ENCODE data around the gene SMTNL2.

The SMTNL2 gene

GRCh38 chr17:4545217-4545951, 38.9 kb upstream of the SMTNL2 start:
- peaks cover 46 to 74% of the 10 kb centered on the region in 2 donors for H3K36me3 ChIP-seq (ENCODE audit: control insufficient read depth in 1 of 2, insufficient read depth in 2 of 2, low read length in 2 of 2)
- H3K4me1 ChIP-seq (ENCODE audit: control insufficient read depth in 1 of 2, insufficient read depth in 2 of 2, low read length in 2 of 2) = peaks cover 9 to 21% of the 10 kb centered on the region in 2 donors
- H3K9ac ChIP-seq (ENCODE audit: low read depth in 1 of 2, low read length in 2 of 2) = no peak overlapping the region
- no peaks in the 10 kb centered on the region for H3K9me3 ChIP-seq (ENCODE audit: control insufficient read depth in 1 of 2, low read length in 2 of 2)
- H3K27ac ChIP-seq (ENCODE audit: low read depth, low read length) = no peak overlapping the region
- H3K27me3 ChIP-seq (ENCODE audit: control insufficient read depth in 1 of 2, insufficient read depth in 2 of 2, low read length in 2 of 2) = no peaks in the 10 kb centered on the region
- H3K4me3 ChIP-seq (ENCODE audit: low read depth in 1 of 2, low read length in 2 of 2) = no peak overlapping the region

GRCh38 chr17:4547118-4547906, 37.0 kb upstream of the SMTNL2 start:
- Histone ChIP-seq H3K4me1 (ENCODE audit: control insufficient read depth in 1 of 2, insufficient read depth in 2 of 2, low read length in 2 of 2) (peaks cover 0 to 3% of the 10 kb centered on the region in 2 donors), H3K27ac (ENCODE audit: low read depth, low read length) (no peak overlapping the region), H3K36me3 (ENCODE audit: control insufficient read depth in 1 of 2, insufficient read depth in 2 of 2, low read length in 2 of 2) (peaks cover 47 to 78% of the 10 kb centered on the region in 2 donors), H3K4me3 (ENCODE audit: low read depth in 1 of 2, low read length in 2 of 2) (no peak overlapping the region), H3K9ac (ENCODE audit: low read depth in 1 of 2, low read length in 2 of 2) (no peak overlapping the region), H3K27me3 (ENCODE audit: control insufficient read depth in 1 of 2, insufficient read depth in 2 of 2, low read length in 2 of 2) (no peaks in the 10 kb centered on the region), H3K9me3 (ENCODE audit: control insufficient read depth in 1 of 2, low read length in 2 of 2) (no peaks in the 10 kb centered on the region)

- peaks cover 47 to 76% of the 10 kb centered on the region in 2 donors for H3K36me3 ChIP-seq (ENCODE audit: control insufficient read depth in 1 of 2, insufficient read depth in 2 of 2, low read length in 2 of 2)
- H3K9me3 ChIP-seq (ENCODE audit: control insufficient read depth in 1 of 2, low read length in 2 of 2) = no peaks in the 10 kb centered on the region
- no peak overlapping the region for H3K27ac ChIP-seq (ENCODE audit: low read depth, low read length)
- H3K9ac ChIP-seq (ENCODE audit: low read depth in 1 of 2, low read length in 2 of 2) = no peak overlapping the region
- no peaks in the 10 kb centered on the region for H3K4me1 ChIP-seq (ENCODE audit: control insufficient read depth in 1 of 2, insufficient read depth in 2 of 2, low read length in 2 of 2)
- no peak overlapping the region for H3K4me3 ChIP-seq (ENCODE audit: low read depth in 1 of 2, low read length in 2 of 2)
- no peaks in the 10 kb centered on the region for H3K27me3 ChIP-seq (ENCODE audit: control insufficient read depth in 1 of 2, insufficient read depth in 2 of 2, low read length in 2 of 2)
These were observed 36.3 kb upstream of the SMTNL2 start for GRCh38 chr17:4548061-4548461.

GRCh38 chr17:4548721-4549531, 35.4 kb upstream of the SMTNL2 start:
- Histone ChIP-seq H3K27me3 (ENCODE audit: control insufficient read depth in 1 of 2, insufficient read depth in 2 of 2, low read length in 2 of 2) (no peaks in the 10 kb centered on the region), H3K36me3 (ENCODE audit: control insufficient read depth in 1 of 2, insufficient read depth in 2 of 2, low read length in 2 of 2) (peaks cover 47 to 73% of the 10 kb centered on the region in 2 donors), H3K9me3 (ENCODE audit: control insufficient read depth in 1 of 2, low read length in 2 of 2) (no peaks in the 10 kb centered on the region), H3K9ac (ENCODE audit: low read depth in 1 of 2, low read length in 2 of 2) (no peak overlapping the region), H3K27ac (ENCODE audit: low read depth, low read length) (no peak overlapping the region), H3K4me3 (ENCODE audit: low read depth in 1 of 2, low read length in 2 of 2) (no peak overlapping the region), H3K4me1 (ENCODE audit: control insufficient read depth in 1 of 2, insufficient read depth in 2 of 2, low read length in 2 of 2) (peaks cover 2 to 6% of the 10 kb centered on the region in 2 donors)

- no peaks in the 10 kb centered on the region for H3K27me3 ChIP-seq (ENCODE audit: control insufficient read depth in 1 of 2, insufficient read depth in 2 of 2, low read length in 2 of 2)
- H3K36me3 ChIP-seq (ENCODE audit: control insufficient read depth in 1 of 2, insufficient read depth in 2 of 2, low read length in 2 of 2) = peaks cover 43 to 67% of the 10 kb centered on the region in 2 donors
- H3K4me1 ChIP-seq (ENCODE audit: control insufficient read depth in 1 of 2, insufficient read depth in 2 of 2, low read length in 2 of 2) = peaks cover 9 to 16% of the 10 kb centered on the region in 2 donors
- no peak overlapping the region for H3K4me3 ChIP-seq (ENCODE audit: low read depth in 1 of 2, low read length in 2 of 2)
- H3K27ac ChIP-seq (ENCODE audit: low read depth, low read length) = no peak overlapping the region
- H3K9me3 ChIP-seq (ENCODE audit: control insufficient read depth in 1 of 2, low read length in 2 of 2) = no peaks in the 10 kb centered on the region
- no peak overlapping the region for H3K9ac ChIP-seq (ENCODE audit: low read depth in 1 of 2, low read length in 2 of 2)
These were observed 34.4 kb upstream of the SMTNL2 start for GRCh38 chr17:4549781-4550533.

GRCh38 chr17:4550534-4551039, 33.7 kb upstream of the SMTNL2 start:
- Histone ChIP-seq H3K4me3 (ENCODE audit: low read depth in 1 of 2, low read length in 2 of 2) (no peak overlapping the region), H3K4me1 (ENCODE audit: control insufficient read depth in 1 of 2, insufficient read depth in 2 of 2, low read length in 2 of 2) (peaks cover 10 to 17% of the 10 kb centered on the region in 2 donors), H3K9me3 (ENCODE audit: control insufficient read depth in 1 of 2, low read length in 2 of 2) (no peaks in the 10 kb centered on the region), H3K9ac (ENCODE audit: low read depth in 1 of 2, low read length in 2 of 2) (no peak overlapping the region), H3K27ac (ENCODE audit: low read depth, low read length) (no peak overlapping the region), H3K36me3 (ENCODE audit: control insufficient read depth in 1 of 2, insufficient read depth in 2 of 2, low read length in 2 of 2) (peaks cover 40 to 67% of the 10 kb centered on the region in 2 donors), H3K27me3 (ENCODE audit: control insufficient read depth in 1 of 2, insufficient read depth in 2 of 2, low read length in 2 of 2) (no peaks in the 10 kb centered on the region)

- Histone ChIP-seq H3K4me3 (ENCODE audit: low read depth in 1 of 2, low read length in 2 of 2) (no peak overlapping the region), H3K4me1 (ENCODE audit: control insufficient read depth in 1 of 2, insufficient read depth in 2 of 2, low read length in 2 of 2) (peaks cover 15 to 23% of the 10 kb centered on the region in 2 donors), H3K36me3 (ENCODE audit: control insufficient read depth in 1 of 2, insufficient read depth in 2 of 2, low read length in 2 of 2) (peaks cover 39 to 67% of the 10 kb centered on the region in 2 donors), H3K27ac (ENCODE audit: low read depth, low read length) (no peak overlapping the region), H3K9ac (ENCODE audit: low read depth in 1 of 2, low read length in 2 of 2) (no peak overlapping the region), H3K9me3 (ENCODE audit: control insufficient read depth in 1 of 2, low read length in 2 of 2) (no peaks in the 10 kb centered on the region), H3K27me3 (ENCODE audit: control insufficient read depth in 1 of 2, insufficient read depth in 2 of 2, low read length in 2 of 2) (no peaks in the 10 kb centered on the region)
These were observed 33.2 kb upstream of the SMTNL2 start for GRCh38 chr17:4551141-4551540.

GRCh38 chr17:4551796-4552525, 32.4 kb upstream of the SMTNL2 start:
- no peak overlapping the region for H3K9ac ChIP-seq (ENCODE audit: low read depth in 1 of 2, low read length in 2 of 2)
- H3K36me3 ChIP-seq (ENCODE audit: control insufficient read depth in 1 of 2, insufficient read depth in 2 of 2, low read length in 2 of 2) = peaks cover 39 to 61% of the 10 kb centered on the region in 2 donors
- peaks cover 17 to 25% of the 10 kb centered on the region in 2 donors for H3K4me1 ChIP-seq (ENCODE audit: control insufficient read depth in 1 of 2, insufficient read depth in 2 of 2, low read length in 2 of 2)
- H3K27me3 ChIP-seq (ENCODE audit: control insufficient read depth in 1 of 2, insufficient read depth in 2 of 2, low read length in 2 of 2) = no peaks in the 10 kb centered on the region
- no peak overlapping the region for H3K27ac ChIP-seq (ENCODE audit: low read depth, low read length)
- no peaks in the 10 kb centered on the region for H3K9me3 ChIP-seq (ENCODE audit: control insufficient read depth in 1 of 2, low read length in 2 of 2)
- no peak overlapping the region for H3K4me3 ChIP-seq (ENCODE audit: low read depth in 1 of 2, low read length in 2 of 2)

GRCh38 chr17:4553669-4554068, 30.7 kb upstream of the SMTNL2 start:
- Histone ChIP-seq H3K36me3 (ENCODE audit: control insufficient read depth in 1 of 2, insufficient read depth in 2 of 2, low read length in 2 of 2) (peaks cover 26 to 44% of the 10 kb centered on the region in 2 donors), H3K27ac (ENCODE audit: low read depth, low read length) (no peak overlapping the region), H3K9me3 (ENCODE audit: control insufficient read depth in 1 of 2, low read length in 2 of 2) (no peaks in the 10 kb centered on the region), H3K9ac (ENCODE audit: low read depth in 1 of 2, low read length in 2 of 2) (peak overlapping the region in 1 of 2 donors; percentile 63), H3K27me3 (ENCODE audit: control insufficient read depth in 1 of 2, insufficient read depth in 2 of 2, low read length in 2 of 2) (no peaks in the 10 kb centered on the region), H3K4me1 (ENCODE audit: control insufficient read depth in 1 of 2, insufficient read depth in 2 of 2, low read length in 2 of 2) (peaks cover 17 to 29% of the 10 kb centered on the region in 2 donors), H3K4me3 (ENCODE audit: low read depth in 1 of 2, low read length in 2 of 2) (peak overlapping the region in 1 of 2 donors; percentile 98)
